ENCODE results near the gene FOXA1. TPM values are rescaled to one million over a fixed set of nuclear protein-coding genes. Genes with fewer than 3 reads are reported as not detected.
"Not testable (repeated sequence)": the region's sequence is repeated elsewhere in the genome, so short reads cannot be mapped to it uniquely, and the experiment has no call there.

The FOXA1 gene
- total RNA-seq, 4 donors from 2014 or later = not detected

DNA sequence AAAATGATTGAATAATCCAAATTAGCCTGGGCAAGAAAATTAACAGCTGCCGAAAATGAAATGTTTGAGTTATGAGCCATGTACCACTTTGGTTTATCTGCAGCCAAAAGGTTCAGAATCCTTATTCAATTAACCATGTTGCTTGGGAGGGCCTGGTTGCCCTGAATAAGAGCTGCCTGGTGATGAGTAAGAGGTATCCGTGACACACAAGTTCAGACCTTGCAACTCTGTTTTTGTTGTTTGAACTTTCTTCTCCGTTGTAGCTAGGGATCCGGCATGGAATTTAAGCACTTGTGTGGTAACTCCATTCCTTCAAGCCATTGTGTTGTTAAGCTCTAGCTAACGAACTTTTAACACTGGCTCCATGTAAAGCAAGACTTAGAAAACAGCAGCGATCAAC is 35.7 kb downstream of the FOXA1 start:
- no peaks in the 10 kb centered on the region for H3K27me3 ChIP-seq
- DNase-seq = no peak
- no peak overlapping the region for H3K27ac ChIP-seq
- intact Hi-C loops (cut with DNase I; ENCODE audit: low total_unique reads) = no loop called here
- H3K36me3 ChIP-seq = no peaks in the 10 kb centered on the region
- no peaks in the 10 kb centered on the region for H3K9me3 ChIP-seq
- TF ChIP-seq, protein P1, sequence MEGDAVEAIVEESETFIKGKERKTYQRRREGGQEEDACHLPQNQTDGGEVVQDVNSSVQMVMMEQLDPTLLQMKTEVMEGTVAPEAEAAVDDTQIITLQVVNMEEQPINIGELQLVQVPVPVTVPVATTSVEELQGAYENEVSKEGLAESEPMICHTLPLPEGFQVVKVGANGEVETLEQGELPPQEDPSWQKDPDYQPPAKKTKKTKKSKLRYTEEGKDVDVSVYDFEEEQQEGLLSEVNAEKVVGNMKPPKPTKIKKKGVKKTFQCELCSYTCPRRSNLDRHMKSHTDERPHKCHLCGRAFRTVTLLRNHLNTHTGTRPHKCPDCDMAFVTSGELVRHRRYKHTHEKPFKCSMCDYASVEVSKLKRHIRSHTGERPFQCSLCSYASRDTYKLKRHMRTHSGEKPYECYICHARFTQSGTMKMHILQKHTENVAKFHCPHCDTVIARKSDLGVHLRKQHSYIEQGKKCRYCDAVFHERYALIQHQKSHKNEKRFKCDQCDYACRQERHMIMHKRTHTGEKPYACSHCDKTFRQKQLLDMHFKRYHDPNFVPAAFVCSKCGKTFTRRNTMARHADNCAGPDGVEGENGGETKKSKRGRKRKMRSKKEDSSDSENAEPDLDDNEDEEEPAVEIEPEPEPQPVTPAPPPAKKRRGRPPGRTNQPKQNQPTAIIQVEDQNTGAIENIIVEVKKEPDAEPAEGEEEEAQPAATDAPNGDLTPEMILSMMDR (IDR thresholded peaks at IDR 0.05) = no peak
- no peak for TF ChIP-seq POLR2A (IDR thresholded peaks at IDR 0.05)
- H3K4me1 ChIP-seq = no peaks in the 10 kb centered on the region
- no peak overlapping the region for H3K4me3 ChIP-seq

DNA sequence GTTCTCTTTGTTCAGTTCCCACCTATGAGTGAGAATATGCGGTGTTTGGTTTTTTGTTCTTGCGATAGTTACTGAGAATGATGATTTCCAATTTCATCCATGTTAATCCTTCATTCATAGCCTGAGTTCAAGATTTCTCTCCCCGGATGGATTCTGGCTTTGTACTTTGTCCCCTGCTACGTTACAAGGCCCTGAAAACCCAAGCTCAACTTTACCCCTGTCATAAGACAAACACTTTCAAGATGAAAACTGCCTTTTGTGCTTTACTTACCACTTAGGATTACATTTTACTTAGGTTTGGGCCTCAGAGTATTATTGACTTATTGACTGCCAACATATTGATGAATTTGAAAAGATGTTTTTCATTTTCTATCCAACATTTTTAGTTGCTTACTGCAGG is 36.3 kb downstream of the FOXA1 start:
- H3K4me1 ChIP-seq = no peaks in the 10 kb centered on the region
- peaks cover 0 to 4% of the 10 kb centered on the region in 2 donors for H3K9me3 ChIP-seq
- no peak overlapping the region for H3K4me3 ChIP-seq
- intact Hi-C loops (cut with DNase I; ENCODE audit: low total_unique reads) = no loop called here
- no peak for TF ChIP-seq POLR2A (IDR thresholded peaks at IDR 0.05)
- TF ChIP-seq, protein P1 (IDR thresholded peaks at IDR 0.05) = no peak
- DNase-seq = no peak
- no peaks in the 10 kb centered on the region for H3K27me3 ChIP-seq
- H3K27ac ChIP-seq = no peak overlapping the region
- no peaks in the 10 kb centered on the region for H3K36me3 ChIP-seq

DNA sequence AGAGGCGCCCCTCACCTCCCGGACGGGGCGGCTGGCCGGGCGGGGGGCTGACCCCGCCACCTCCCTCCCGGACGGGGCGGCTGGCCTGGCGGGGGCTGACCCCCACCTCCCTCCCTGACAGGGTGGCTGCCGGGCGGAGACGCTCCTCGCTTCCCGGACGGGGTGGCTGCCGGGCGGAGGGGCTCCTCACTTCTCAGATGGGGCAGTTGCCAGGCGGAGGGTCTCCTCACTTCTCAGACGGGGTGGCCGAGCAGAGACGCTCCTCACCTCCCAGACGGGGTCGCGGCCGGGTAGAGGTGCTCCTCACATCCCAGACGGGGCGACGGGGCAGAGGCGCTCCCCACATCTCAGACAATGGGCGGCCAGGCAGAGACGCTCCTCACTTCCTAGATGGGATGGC is 39.5 kb downstream of the FOXA1 start:
- H3K4me1 ChIP-seq; DNase-seq; H3K27ac ChIP-seq; H3K4me3 ChIP-seq; H3K27me3 ChIP-seq; intact Hi-C loops (cut with DNase I; ENCODE audit: low total_unique reads); H3K36me3 ChIP-seq: not testable (repeated sequence)
- H3K9me3 ChIP-seq = peaks cover 0 to 10% of the 10 kb centered on the region in 2 donors

DNA sequence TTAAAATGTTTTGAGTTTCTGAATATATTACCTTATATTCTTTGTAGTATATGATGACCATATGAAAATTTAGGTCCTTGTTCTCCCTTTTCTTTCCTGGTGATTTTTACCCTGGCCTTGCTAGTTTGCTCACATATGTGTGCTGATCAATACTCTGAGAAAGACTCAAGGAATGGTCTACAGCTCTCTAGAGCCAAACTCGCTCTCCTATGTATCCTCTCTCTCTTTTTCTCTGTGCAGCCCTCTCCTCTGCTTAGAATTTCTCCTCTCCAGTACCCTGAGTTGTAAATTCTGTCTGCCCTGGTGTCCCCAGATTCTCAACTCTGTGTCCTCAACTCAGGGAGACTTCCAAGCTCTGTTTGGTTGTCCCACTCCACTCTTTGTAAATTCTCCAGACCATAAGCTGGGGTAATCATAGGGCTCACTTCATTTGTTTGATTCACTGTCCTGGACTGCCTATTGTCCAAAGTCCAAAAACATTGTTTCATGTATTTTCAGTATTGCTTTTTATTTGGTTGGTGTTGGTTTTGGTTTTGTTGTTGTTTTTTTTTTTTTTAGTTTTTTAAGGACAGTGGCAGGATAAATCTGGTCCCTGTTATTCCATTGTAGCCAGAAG is 41.0 kb downstream of the FOXA1 start:
- TF ChIP-seq, protein P1 (IDR thresholded peaks at IDR 0.05) = no peak
- TF ChIP-seq POLR2A (IDR thresholded peaks at IDR 0.05) = no peak
- peaks cover 0 to 10% of the 10 kb centered on the region in 2 donors for H3K9me3 ChIP-seq
- no peak overlapping the region for H3K4me3 ChIP-seq
- H3K27ac ChIP-seq = no peak overlapping the region
- no peaks in the 10 kb centered on the region for H3K36me3 ChIP-seq
- no peaks in the 10 kb centered on the region for H3K4me1 ChIP-seq
- no peaks in the 10 kb centered on the region for H3K27me3 ChIP-seq
- intact Hi-C loops (cut with DNase I; ENCODE audit: low total_unique reads) = no loop called here
- DNase-seq = no peak

DNA sequence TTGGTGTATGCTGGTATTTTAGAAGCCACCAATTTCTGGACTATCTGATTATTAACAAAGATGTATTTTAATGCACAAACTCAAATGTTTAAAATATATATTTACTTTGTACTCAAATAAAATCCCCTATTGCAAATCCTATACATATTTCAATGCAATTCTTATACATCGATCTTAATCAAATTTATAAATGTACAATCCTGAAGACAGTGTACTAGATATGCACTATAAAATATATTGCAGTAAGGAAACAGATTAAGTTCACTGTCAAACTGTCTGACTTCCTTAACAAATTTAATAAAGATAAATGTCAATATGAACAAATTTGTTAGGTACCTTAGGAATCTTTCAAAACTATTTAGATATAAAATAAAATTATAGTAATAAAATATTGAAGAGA is 43.9 kb downstream of the FOXA1 start:
- DNase-seq = no peak
- Histone ChIP-seq H3K36me3 (no peaks in the 10 kb centered on the region), H3K4me1 (no peaks in the 10 kb centered on the region), H3K27me3 (no peaks in the 10 kb centered on the region), H3K9me3 (peaks cover 0 to 10% of the 10 kb centered on the region in 2 donors), H3K27ac (no peak overlapping the region), H3K4me3 (no peak overlapping the region)
- TF ChIP-seq POLR2A (IDR thresholded peaks at IDR 0.05) = no peak
- TF ChIP-seq, protein P1 (IDR thresholded peaks at IDR 0.05) = no peak
- intact Hi-C loops (cut with DNase I; ENCODE audit: low total_unique reads) = no loop called here

DNA sequence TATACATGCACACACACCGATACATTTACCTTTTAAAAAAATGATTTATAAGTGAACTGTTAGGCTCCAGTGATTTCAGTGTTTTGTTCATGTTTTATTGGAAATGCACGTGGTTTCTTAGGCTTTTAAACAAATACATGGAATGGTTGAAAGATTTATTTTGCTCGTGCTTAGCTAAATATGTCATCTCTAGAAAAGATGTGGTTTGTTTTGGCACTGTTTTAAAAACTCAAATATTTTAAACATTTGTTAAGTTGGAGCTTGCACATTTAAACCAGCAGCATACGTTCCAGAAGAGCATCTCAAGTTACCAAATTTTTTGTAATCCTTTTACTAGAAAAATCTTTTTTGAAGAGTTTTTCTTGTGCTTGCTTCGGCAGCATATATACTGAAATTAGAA is 44.5 kb downstream of the FOXA1 start:
- Histone ChIP-seq H3K36me3 (no peaks in the 10 kb centered on the region), H3K4me1 (no peaks in the 10 kb centered on the region), H3K4me3 (no peak overlapping the region), H3K27me3 (no peaks in the 10 kb centered on the region), H3K9me3 (peaks cover 0 to 10% of the 10 kb centered on the region in 2 donors), H3K27ac (no peak overlapping the region)
- intact Hi-C loops (cut with DNase I; ENCODE audit: low total_unique reads) = no loop called here
- no peak for TF ChIP-seq POLR2A (IDR thresholded peaks at IDR 0.05)
- TF ChIP-seq, protein P1 (IDR thresholded peaks at IDR 0.05) = no peak
- DNase-seq = no peak

Measured in uterus (tissue), 4 donors.